Measurements from ENCODE around the gene RGMB. TPM values are rescaled to one million over a fixed set of nuclear protein-coding genes. Genes with fewer than 3 reads are reported as not detected.

Gene RGMB
- total and polyA plus RNA-seq, 12 donors, result 1.7 to 16.6 (median 13.6) TPM

DNA sequence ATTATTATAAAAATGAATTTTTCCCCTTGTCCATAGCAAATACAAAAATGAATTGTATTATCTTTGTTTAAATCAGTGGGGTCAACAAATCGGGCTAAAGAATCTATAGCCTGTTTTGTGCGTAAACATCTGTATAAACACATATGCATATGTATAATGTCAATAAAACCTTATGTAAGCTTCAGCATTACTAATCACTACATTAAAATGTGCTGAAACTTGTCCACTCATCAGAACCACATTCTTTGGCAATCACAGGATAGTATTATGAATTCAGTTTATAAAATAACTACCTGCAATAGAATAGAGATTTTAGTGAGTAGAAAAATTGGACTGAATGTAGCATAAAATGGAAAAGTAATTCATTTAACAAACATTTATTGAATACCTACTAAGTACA lies 30.6 kb downstream of the RGMB start:
- Histone ChIP-seq H3K9me3 (peaks cover 0 to 36% (median 17%) of the 10 kb centered on the region in 11 donors), H3K4me1 (no peaks in the 10 kb centered on the region), H3K4me3 (no peak overlapping the region), H3K36me3 (no peaks in the 10 kb centered on the region), H3K27me3 (no peaks in the 10 kb centered on the region), H3K27ac (no peak overlapping the region)
- ATAC-seq, result no peak
- DNase-seq, result no peak
- TF ChIP-seq, protein P1, sequence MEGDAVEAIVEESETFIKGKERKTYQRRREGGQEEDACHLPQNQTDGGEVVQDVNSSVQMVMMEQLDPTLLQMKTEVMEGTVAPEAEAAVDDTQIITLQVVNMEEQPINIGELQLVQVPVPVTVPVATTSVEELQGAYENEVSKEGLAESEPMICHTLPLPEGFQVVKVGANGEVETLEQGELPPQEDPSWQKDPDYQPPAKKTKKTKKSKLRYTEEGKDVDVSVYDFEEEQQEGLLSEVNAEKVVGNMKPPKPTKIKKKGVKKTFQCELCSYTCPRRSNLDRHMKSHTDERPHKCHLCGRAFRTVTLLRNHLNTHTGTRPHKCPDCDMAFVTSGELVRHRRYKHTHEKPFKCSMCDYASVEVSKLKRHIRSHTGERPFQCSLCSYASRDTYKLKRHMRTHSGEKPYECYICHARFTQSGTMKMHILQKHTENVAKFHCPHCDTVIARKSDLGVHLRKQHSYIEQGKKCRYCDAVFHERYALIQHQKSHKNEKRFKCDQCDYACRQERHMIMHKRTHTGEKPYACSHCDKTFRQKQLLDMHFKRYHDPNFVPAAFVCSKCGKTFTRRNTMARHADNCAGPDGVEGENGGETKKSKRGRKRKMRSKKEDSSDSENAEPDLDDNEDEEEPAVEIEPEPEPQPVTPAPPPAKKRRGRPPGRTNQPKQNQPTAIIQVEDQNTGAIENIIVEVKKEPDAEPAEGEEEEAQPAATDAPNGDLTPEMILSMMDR (IDR thresholded peaks at IDR 0.05), result no peak
- WGBS, 2 donors, result 98 to 99% methylated on average over 2 of the region's 2 CpGs
- intact Hi-C loops (cut with DNase I), result no loop called here

DNA sequence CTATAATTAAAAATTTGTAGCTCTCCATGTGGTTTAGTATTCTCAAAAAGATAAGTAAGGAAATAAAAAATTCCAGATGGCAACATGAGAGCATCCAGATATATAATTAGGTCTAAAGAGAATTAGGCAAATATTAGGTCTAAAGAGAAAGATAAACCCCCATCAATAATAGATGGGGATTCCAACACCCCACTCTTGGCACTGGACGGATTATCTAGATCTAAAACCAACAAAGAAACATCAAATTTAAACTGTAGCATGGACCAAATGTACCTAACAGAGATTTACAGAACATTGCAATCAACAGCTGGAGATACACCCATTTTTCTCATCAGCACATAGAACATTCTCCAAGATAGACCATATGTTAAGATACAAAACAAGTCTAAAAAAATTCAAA lies 31.6 kb downstream of the RGMB start:
- H3K4me3 ChIP-seq, result no peak overlapping the region
- ATAC-seq, result no peak
- TF ChIP-seq, protein P1 (IDR thresholded peaks at IDR 0.05), result no peak
- intact Hi-C loops (cut with DNase I), result no loop called here
- DNase-seq, result no peak
- H3K36me3 ChIP-seq, result no peaks in the 10 kb centered on the region
- H3K27ac ChIP-seq, result no peak overlapping the region
- no peaks in the 10 kb centered on the region for H3K27me3 ChIP-seq
- H3K4me1 ChIP-seq, result no peaks in the 10 kb centered on the region
- WGBS, 2 donors, result 42 to 43% methylated on average over 1 of the region's 1 CpG
- H3K9me3 ChIP-seq, result peaks cover 0 to 36% (median 17%) of the 10 kb centered on the region in 11 donors

DNA sequence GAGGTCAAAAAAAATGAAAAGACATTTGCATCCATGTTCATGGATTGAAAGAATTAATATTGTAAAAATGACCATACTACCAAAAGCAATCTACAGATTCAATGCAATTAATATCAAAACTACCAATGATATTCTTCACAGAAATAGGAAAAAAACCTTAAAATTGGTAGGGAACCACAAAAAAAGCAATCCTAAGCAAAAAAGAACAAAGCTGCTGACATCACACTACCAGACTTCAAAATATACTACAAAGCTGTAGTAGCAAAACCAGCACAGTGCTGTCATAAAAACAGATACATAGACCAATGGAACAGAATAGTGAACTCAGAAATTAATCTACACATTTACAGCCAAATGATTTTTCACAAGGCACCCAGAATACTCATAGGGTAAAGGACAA lies 34.3 kb downstream of the RGMB start:
- H3K27ac ChIP-seq, result no peak overlapping the region
- intact Hi-C loops (cut with DNase I), result no loop called here
- TF ChIP-seq, protein P1 (IDR thresholded peaks at IDR 0.05), result no peak
- H3K36me3 ChIP-seq, result no peaks in the 10 kb centered on the region
- no peak for ATAC-seq
- no peaks in the 10 kb centered on the region for H3K4me1 ChIP-seq
- H3K4me3 ChIP-seq, result no peak overlapping the region
- peaks cover 0 to 36% (median 17%) of the 10 kb centered on the region in 11 donors for H3K9me3 ChIP-seq
- DNase-seq, result no peak
- H3K27me3 ChIP-seq, result no peaks in the 10 kb centered on the region

DNA sequence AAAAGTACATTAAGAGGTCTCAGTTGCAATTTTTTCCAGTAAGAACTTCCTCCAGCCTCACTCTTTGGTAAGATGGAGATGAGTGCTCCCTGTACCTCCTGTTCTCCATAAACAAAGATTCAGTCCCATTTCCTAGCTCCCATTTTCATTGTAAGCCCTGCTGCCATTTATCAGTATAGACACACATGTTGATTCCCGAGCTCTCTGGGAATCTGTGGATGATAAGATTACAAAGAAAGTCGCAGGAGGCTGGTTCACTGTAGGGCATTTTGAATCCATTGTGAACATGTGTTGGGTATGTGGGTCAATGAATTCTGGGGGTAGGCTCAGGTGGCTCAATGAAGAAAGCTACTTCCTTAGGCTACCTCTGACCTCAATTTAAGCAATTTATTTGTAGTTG lies 36.7 kb downstream of the RGMB start:
- Histone ChIP-seq H3K4me3 (no peak overlapping the region), H3K9me3 (peaks cover 0 to 35% (median 17%) of the 10 kb centered on the region in 11 donors), H3K27ac (no peak overlapping the region), H3K27me3 (no peaks in the 10 kb centered on the region), H3K36me3 (no peaks in the 10 kb centered on the region), H3K4me1 (no peaks in the 10 kb centered on the region)
- intact Hi-C loops (cut with DNase I), result no loop called here
- DNase-seq, result no peak
- no peak for ATAC-seq
- TF ChIP-seq, protein P1 (IDR thresholded peaks at IDR 0.05), result no peak
- WGBS, 2 donors, result 18 to 34% methylated on average over 2 of the region's 2 CpGs

All from heart right ventricle (tissue), 16 donors.